Stimulated activated CD8-positive, alpha-beta memory T cell treated with anti-CD3 and anti-CD28 coated beads, Interleukin-12 subunit alpha, Interleukin-12 subunit beta, amount 100 ng/mL, for 4 hours (primary cell): ENCODE results near the gene IL10.
"Not testable (repeated sequence)": the region's sequence is repeated elsewhere in the genome, so short reads cannot be mapped to it uniquely, and the experiment has no call there.

Experiments
- DNase-seq: peaks from one replicate; pipeline ENCODE4 v3.0.0-alpha.2; 2020; ENCODE audit warnings: low read depth

IL10 gene

DNA sequence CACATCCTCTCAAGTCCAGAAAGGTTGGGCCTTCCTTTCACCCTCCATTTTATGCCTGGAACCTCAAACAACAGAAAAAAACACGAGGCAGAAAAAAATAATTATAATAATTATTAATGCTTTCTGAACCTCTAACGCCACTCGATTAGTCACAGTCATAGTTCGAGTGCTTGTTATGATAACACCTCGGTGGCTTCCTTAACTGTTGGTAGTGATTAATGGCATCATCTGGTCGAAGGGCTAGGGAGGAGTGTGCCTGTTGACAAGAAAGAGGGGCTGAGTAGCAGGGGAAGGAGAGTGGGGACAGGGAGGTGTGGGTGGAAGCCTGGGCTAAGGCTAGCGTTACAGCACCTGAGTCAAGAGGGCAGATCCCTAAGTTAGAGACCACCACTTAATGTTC lies 21.3 kb upstream of the IL10 start:
- no peak for DNase-seq

DNA sequence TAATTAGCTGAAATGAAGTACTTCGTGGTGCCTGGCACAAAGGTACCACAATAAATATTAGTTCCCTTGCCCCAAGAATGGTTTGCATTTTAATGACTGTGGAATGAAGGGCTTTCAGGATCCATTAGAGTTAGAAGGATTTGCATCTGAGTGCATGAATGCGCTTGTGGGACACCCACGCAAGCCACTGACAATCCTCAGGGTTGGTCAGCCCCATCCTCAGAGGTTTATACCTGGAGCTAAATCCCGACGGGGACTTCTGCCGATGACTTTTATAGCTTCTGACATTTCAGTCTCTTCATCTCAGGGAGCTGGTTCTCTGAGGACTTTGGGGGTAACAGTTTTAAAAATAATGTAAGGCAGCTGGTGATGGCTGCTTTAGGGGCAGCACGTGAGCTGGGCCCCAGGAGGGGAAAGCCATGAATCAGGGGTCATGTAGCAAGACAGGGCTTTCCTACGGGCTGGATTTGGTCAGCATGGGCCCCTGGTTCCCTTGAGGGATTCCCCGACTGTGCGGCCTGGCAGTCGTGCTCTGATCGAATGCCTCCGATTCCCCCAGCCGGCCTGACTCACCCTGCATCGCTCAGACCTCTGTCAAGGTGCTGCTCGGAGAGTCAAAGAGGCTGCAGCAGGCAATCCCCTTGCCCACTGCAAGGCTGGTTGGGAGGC lies 20.8 kb upstream of the IL10 start:
- DNase-seq = no peak

DNA sequence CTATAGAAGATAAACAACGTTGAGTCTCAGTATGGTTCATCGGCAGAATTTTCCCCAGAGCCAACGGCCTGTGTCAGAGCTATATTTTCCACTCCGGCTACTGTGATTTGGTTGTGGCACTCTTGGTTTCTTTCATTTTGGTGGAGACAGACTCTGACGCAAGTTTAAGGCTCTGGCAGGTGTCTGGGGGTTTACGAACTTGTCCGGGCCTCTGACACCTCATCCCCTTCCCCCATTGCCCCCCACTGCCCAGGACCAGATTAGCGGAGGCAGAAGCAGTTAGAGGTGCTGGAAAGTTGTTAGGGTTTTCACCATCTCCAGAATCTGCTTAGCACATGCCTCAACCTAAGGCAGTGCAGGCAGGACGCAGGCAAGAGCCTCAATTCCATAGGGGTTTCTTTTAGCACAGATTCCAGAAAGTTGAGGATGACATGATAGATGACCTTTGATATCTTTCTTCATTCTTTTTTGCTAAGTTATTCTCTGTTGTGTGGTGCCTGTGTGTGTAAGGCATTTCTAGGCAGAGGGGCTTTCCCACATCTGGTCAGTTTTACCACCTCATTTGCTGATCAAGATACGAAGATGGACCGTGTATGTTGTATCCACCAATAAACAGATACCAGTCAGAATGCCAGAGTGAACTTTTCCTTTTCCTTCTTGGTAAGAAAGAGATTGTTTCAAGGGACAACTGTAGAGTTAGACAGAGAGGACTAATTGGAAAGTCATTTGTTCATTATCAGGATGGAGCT lies 18.4 kb upstream of the IL10 start:
- DNase-seq = no peak

DNA sequence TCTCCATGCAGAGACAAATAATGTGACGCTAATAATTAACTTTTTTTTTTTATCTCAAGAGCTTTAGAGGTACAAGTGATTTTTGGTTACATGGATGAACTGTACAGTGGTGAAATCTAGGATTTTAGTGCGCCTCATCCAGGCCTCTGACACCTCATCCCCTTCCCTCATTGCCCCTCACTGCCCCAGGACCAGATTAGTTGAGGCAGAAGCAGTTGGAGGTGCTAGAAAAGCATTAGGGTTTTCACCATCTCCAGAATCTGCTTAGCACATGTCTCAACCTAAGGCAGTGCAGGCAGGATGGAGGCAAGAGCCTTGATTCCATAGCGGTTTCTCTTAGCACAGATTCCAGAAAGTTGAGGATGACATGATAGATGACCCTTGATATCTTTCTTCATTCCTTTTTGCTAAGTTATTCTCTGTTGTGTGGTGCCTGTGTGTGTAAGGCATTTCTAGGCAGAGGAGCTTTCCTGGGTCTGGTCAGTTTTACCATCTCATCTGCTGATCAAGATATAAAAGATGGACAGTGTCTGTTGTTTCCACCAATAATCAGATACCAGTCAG lies 16.3 kb upstream of the IL10 start:
- DNase-seq = no peak

- no peak for DNase-seq
Observed at GRCh38 chr1:206787891-206788290, 15.6 kb upstream of the IL10 start.

DNA sequence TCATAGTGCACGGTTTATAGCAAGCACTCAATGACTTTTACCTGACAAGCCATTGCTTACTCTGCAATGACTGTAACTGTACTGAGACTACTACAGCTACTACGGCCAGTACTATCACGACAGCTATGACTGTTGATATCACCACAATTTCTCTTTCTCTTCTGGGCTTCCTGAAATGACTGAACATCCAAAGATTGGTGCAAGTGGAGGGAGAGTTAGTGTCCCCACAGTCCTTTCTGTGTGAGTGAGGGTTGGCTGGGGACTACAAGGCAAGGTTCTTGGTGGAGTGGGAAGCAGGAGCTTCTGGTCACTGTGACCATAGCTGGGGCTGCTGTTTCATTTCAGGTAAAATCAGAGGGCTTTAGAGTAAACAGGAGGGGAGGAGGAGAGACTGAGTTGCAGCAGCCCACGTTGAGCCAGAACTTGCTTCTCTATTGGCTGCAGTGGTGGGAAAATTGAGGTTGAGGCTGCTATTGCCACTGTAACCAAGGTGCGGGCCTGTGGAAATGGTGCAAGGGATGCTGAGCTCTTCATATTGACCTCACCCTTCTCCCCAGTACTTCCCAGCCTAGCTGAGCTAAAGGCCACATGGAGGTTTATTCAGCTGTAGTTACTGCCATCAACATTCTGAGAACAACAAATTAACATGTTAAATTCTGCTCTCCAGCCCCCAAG lies 14.1 kb upstream of the IL10 start:
- no peak for DNase-seq

DNA sequence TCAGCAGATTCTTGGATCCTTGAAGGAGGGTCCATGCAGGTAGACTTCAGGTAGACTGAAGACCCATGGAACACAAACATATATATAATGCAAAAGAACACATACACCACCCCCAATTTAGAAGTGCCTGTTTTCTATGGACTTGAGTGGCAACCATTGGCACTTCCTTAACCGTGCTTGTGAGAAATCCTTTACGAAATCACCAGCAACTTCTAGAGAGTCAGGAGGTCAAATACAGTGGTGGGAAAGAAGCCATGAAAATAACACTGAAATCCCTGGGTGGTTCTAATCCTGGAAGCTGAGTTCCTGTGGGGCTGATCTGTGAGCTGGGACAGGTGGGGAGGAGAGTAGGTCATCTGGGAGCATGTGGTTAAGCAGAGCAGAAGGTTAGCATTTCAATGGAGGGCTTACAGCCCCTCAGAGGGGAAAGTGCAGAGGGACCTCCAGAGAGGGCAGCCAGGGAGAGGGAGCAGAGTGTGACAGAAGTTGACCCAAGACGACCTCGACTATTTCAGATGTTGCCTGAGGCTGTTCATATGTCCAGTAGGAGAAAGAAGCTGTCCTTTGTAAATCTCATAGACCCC lies 13.0 kb upstream of the IL10 start:
- DNase-seq = no peak

GRCh38 chr1:206784471-206784903 lies 12.2 kb upstream of the IL10 start:
- peak; percentile 66 for DNase-seq

DNA sequence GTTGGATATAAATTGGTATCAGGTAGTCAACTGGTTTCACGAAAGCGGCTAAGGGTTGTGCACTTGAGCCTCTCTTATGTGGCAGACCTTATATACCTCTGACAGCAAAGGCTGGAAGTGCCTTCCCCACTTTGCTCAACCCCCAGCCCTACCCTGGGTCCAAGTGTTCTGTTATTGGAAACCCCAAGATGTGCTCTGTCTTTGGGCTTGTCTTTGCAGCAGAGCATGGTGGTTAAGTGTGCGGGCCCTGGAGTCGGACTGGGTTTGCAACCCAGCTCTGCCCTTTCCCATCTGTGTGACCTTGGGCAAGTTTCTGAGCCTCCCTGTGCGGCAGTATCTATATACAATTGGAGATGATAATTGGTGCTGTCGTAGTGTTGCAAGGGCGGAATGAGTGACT lies 11.2 kb upstream of the IL10 start:
- DNase-seq = no peak

GRCh38 chr1:206782448-206782847 lies 10.2 kb upstream of the IL10 start:
- no peak for DNase-seq

DNA sequence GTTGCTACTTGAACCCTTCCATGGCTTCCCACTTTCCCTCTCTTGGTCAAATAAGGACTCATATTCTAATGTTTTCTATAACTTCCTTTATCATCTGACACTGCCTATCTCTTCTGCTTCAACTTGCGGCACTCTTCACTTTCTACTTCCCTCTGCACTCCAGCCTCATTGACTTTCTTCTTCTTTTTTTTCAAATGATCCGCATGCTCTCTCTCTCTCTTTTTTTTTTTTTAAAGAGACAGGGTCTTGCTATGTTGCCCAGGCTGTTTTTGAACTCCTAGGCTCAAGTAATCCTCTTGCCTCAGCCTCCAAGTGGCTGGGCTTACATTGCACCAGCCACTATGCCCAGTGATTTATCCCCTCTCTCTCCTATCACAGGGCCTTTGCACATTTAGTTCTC lies 7.3 kb upstream of the IL10 start:
- no peak for DNase-seq

GRCh38 chr1:206778911-206779310 lies 6.6 kb upstream of the IL10 start:
- not testable (repeated sequence) for DNase-seq

DNA sequence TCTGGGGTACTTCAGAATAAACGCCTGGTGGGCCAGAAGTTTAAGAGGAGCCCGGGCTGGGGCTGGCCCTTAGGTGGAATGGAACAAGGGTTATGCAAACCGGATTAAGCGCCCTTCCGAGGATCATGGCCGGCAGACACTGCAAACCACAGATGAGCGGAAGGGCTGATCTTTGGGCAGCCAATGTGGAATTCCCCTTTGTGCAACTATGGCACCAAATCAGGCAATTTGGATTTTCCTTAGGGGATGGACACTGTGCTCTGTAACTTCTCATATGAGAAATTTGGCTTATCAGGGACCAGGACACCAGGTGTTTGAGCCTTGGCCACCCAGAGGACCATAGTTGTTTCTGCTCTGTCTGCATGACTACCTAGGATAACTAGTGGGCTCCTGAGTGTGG lies 5.7 kb upstream of the IL10 start:
- no peak for DNase-seq

DNA sequence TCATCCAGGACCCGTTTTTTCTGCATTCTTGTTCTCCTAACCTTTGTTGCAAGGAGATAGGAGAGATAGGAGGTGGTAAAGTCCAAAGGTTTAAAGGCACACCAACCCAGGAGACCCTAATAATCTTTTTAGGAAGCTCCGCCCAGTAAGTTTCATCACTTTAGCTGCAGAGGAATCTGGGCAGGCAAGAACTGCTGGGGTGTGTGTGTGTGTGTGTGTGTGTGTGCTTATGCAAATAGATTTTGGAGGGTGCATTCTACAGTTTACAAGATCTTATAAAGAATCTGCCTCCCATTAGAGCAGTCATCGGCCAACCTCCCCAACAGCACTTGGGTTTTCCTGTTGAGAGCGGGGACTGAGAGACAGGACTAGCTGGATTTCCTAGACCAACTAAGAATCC lies 3.9 kb upstream of the IL10 start:
- no peak for DNase-seq

DNA sequence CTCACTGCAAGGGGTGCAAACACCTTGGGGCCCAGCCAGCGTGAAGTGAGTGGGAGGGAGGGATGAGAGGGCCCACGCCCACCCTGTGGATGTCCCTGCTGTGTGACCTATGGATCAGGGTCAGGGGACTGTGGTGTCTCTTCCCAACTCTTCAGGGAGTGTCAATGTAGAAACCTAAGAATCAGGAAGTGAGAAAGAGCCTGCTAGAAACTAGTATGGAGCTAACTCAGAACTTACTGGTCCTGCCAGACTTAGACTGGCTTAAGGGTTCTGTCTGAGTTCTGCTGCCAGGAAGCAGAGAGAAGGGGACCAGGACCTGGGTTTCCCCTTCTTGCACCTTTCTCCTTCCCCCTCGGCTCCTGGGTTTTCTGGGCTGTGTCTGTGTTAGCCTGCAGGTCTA lies 1.8 kb upstream of the IL10 start:
- no peak for DNase-seq

GRCh38 chr1:206771338-206771692 lies 979 bp downstream of the IL10 start:
- DNase-seq = no peak

- DNase-seq = no peak
Observed at GRCh38 chr1:206770531-206771337, 1.6 kb downstream of the IL10 start, which contains the start of gene IL19. IL19 (plus strand) TSS chr1:206770773; CDS start chr1:206836663, 65,890 bp downstream.

- peak; percentile 32 for DNase-seq
Observed at GRCh38 chr1:206769304-206769731, 3.0 kb downstream of the IL10 start.

- DNase-seq = no peak
Observed at GRCh38 chr1:206768472-206769303, 3.6 kb downstream of the IL10 start.

- DNase-seq = peak; percentile 56
Observed at GRCh38 chr1:206766251-206766856, 5.9 kb downstream of the IL10 start.
